H1 (cell line): ENCODE data around the gene MYO15A. TPM values are rescaled to one million over a fixed set of nuclear protein-coding genes. Genes with fewer than 3 reads are reported as not detected.

Experiments used
- CTCF ChIA-PET: fragments of 300-600 bp; sonication (Branson Sonifier 250); formaldehyde crosslinking; loops from one replicate; lab custom pipeline; 2021; ENCODE audit not compliant: partially characterized antibody; lab: Charles Lee
- POLR2A ChIA-PET: fragments of 300-600 bp; sonication (Branson Sonifier 250); formaldehyde crosslinking; loops from one replicate; lab custom pipeline; 2021; ENCODE audit warnings: inconsistent platforms; ENCODE audit not compliant: partially characterized antibody; lab: Charles Lee
- DNase-seq, 2 experiments: peaks; one replicate each; pipeline versions ENCODE4 v3.0.0 to v3.0.0-alpha.2; 2010 to 2022; ENCODE audit warnings: low spot score in 2 of 2, low read depth in 1 of 2, mixed read lengths in 1 of 2
- FAIRE-seq: peaks from 2 replicates; lab custom pipeline; 2011; peaks lifted over from hg19 to GRCh38; lab: Jason Lieb, UNC
- H2AFZ ChIP-seq: 2 replicates; pipeline ENCODE4 v1.8.1; 2012; ENCODE audit warnings: low read length, inconsistent platforms
- H2AK5ac ChIP-seq: 2 replicates; pipeline ENCODE4 v1.6.1; 2013; ENCODE audit warnings: low read depth, low read length
- H2BK120ac ChIP-seq: replicated peaks from 2 replicates; pipeline ENCODE3; 2013; ENCODE audit warnings: low read depth, low read length, inconsistent platforms
- H2BK12ac ChIP-seq: 2 replicates; pipeline ENCODE4 v1.6.1; 2013; ENCODE audit warnings: low read depth, low read length
- H2BK15ac ChIP-seq: 2 replicates; pipeline ENCODE4 v1.6.1; 2013; ENCODE audit warnings: low read length
- H2BK20ac ChIP-seq: 2 replicates; pipeline ENCODE4 v1.6.1; 2013; ENCODE audit warnings: low read length
- H2BK5ac ChIP-seq: 2 replicates; pipeline ENCODE4 v1.6.1; 2013; ENCODE audit warnings: low read depth, low read length
- H3K14ac ChIP-seq: 2 replicates; pipeline ENCODE4 v1.6.1; 2013; ENCODE audit warnings: inconsistent platforms; ENCODE audit not compliant: insufficient read length
- H3K18ac ChIP-seq: 2 replicates; pipeline ENCODE4 v1.6.1; 2013; ENCODE audit warnings: low read length; ENCODE audit errors: extremely low read depth
- H3K23ac ChIP-seq: 2 replicates; pipeline ENCODE4 v1.6.1; 2013; ENCODE audit warnings: inconsistent platforms; ENCODE audit not compliant: insufficient read length
- H3K23me2 ChIP-seq: 2 replicates; pipeline ENCODE4 v1.6.1; 2013; ENCODE audit warnings: low read depth, low read length
- H3K27ac ChIP-seq: 2 replicates; pipeline ENCODE4 v1.6.1; 2011; ENCODE audit warnings: low read depth, low read length, inconsistent platforms
- H3K27me3 ChIP-seq, 4 experiments: replicated peaks in 1 of 4; 1 replicate in 1 of 4; 2 replicates in 3 of 4; pipeline versions ENCODE4 v1.6.1 to v1.8.1; 2011 to 2013; ENCODE audit warnings: low read length in 3 of 4, mild to moderate bottlenecking in 3 of 4, inconsistent platforms in 2 of 4, mixed read lengths in 2 of 4, moderate library complexity in 1 of 4; ENCODE audit not compliant: control insufficient read depth in 3 of 4, insufficient read depth in 3 of 4; ENCODE audit errors: extremely low read depth in 1 of 4
- H3K36me3 ChIP-seq, 4 experiments: 2 replicates each; pipeline versions ENCODE4 v1.6.1 to v1.8.1; 2011 to 2013; ENCODE audit warnings: mild to moderate bottlenecking in 4 of 4, low read length in 3 of 4, moderate library complexity in 2 of 4, control low read depth in 1 of 4, inconsistent platforms in 1 of 4; ENCODE audit not compliant: insufficient read depth in 4 of 4, control insufficient read depth in 2 of 4
- H3K4ac ChIP-seq: replicated peaks from 2 replicates; pipeline ENCODE3; 2013; ENCODE audit warnings: low read length, low read depth, mixed read lengths, inconsistent platforms; ENCODE audit not compliant: insufficient read length
- H3K4me1 ChIP-seq, 4 experiments: replicated peaks in 1 of 4; 1 replicate in 1 of 4; 2 replicates in 3 of 4; pipeline versions ENCODE4 v1.6.1 to v1.8.1; 2011 to 2013; ENCODE audit warnings: low read length in 3 of 4, inconsistent platforms in 2 of 4, mixed read lengths in 1 of 4; ENCODE audit not compliant: insufficient read depth in 4 of 4, control insufficient read depth in 3 of 4
- H3K4me2 ChIP-seq, 2 experiments: 2 replicates each; pipeline versions ENCODE4 v1.6.1 to v1.8.1; 2011 to 2013; ENCODE audit warnings: low read depth in 2 of 2, low read length in 2 of 2, control low read depth in 1 of 2, inconsistent platforms in 1 of 2, mild to moderate bottlenecking in 1 of 2; ENCODE audit not compliant: insufficient read depth in 1 of 2
- H3K4me3 ChIP-seq, 4 experiments: fragments of 200-600, 300-600 bp in 1 of 4; sonication (generic), shearing (Covaris generic), sonication (Bioruptor Twin) in 1 of 4; 2 replicates each; pipeline versions ENCODE4 v1.5.1 to v1.8.1; 2011 to 2016; ENCODE audit warnings: low read length in 4 of 4, low read depth in 3 of 4, control low read depth in 2 of 4, inconsistent platforms in 2 of 4, mild to moderate bottlenecking in 2 of 4, mixed read lengths in 1 of 4, moderate library complexity in 1 of 4; ENCODE audit not compliant: insufficient read depth in 2 of 4; ENCODE audit errors: extremely low read depth in 1 of 4
- H3K56ac ChIP-seq: replicated peaks from 2 replicates; pipeline ENCODE3; 2013; ENCODE audit warnings: low read depth, mild to moderate bottlenecking, mixed read lengths, low read length, inconsistent platforms; ENCODE audit not compliant: insufficient read length
- H3K79me1 ChIP-seq: 2 replicates; pipeline ENCODE4 v1.6.1; 2013; ENCODE audit warnings: low read depth, low read length, control low read depth
- H3K79me2 ChIP-seq, 2 experiments: 2 replicates each; pipeline versions ENCODE4 v1.6.1 to v1.8.1; 2012 to 2013; ENCODE audit warnings: low read length in 2 of 2, mild to moderate bottlenecking in 2 of 2, inconsistent platforms in 1 of 2; ENCODE audit not compliant: insufficient read depth in 2 of 2, control insufficient read depth in 1 of 2
- H3K9ac ChIP-seq, 4 experiments: replicated peaks in 1 of 4; 1 replicate in 1 of 4; 2 replicates in 3 of 4; pipeline versions ENCODE4 v1.6.1 to v1.8.1; 2011 to 2013; ENCODE audit warnings: low read depth in 3 of 4, low read length in 3 of 4, control low read depth in 2 of 4, mild to moderate bottlenecking in 2 of 4, moderate library complexity in 2 of 4, inconsistent platforms in 1 of 4; ENCODE audit errors: extremely low read depth in 1 of 4
- H3K9me3 ChIP-seq, 2 experiments: 2 replicates each; pipeline versions ENCODE4 v1.6.1 to v1.8.1; 2012 to 2013; ENCODE audit warnings: mild to moderate bottlenecking in 2 of 2, moderate library complexity in 2 of 2, control low read depth in 1 of 2, inconsistent platforms in 1 of 2, low read depth in 1 of 2, low read length in 1 of 2, mixed read lengths in 1 of 2; ENCODE audit not compliant: insufficient read depth in 2 of 2
- H4K20me1 ChIP-seq, 2 experiments: replicated peaks in 1 of 2; 2 replicates each; pipeline versions ENCODE3 to v1.8.1; 2011 to 2013; ENCODE audit warnings: inconsistent platforms in 2 of 2, low read length in 2 of 2, mild to moderate bottlenecking in 1 of 2; ENCODE audit not compliant: insufficient read depth in 2 of 2, control insufficient read depth in 1 of 2
- H4K5ac ChIP-seq: 2 replicates; pipeline ENCODE4 v1.6.1; 2013; ENCODE audit warnings: low read length, low read depth, mixed read lengths, inconsistent platforms; ENCODE audit not compliant: insufficient read length
- H4K8ac ChIP-seq: 2 replicates; pipeline ENCODE4 v1.8.0; 2013; ENCODE audit warnings: mild to moderate bottlenecking, moderate library complexity, low read length, inconsistent platforms; ENCODE audit not compliant: insufficient read depth; ENCODE audit errors: extremely low read depth
- H4K91ac ChIP-seq: replicated peaks from 2 replicates; pipeline ENCODE3; 2013; ENCODE audit warnings: low read length, mixed read lengths, inconsistent platforms; ENCODE audit not compliant: insufficient read length
- CTCF ChIP-seq, 3 experiments: IDR thresholded peaks; 1 replicate in 2 of 3; 2 replicates in 1 of 3; pipeline versions ENCODE4 v1.5.1 to v1.6.1; 2011; ENCODE audit warnings: low read length in 3 of 3, mild to moderate bottlenecking in 3 of 3, inconsistent platforms in 2 of 3, low read depth in 1 of 3, moderate library complexity in 1 of 3; ENCODE audit not compliant: insufficient read depth in 1 of 3; ENCODE audit errors: control extremely low read depth in 1 of 3
- NANOG ChIP-seq: IDR thresholded peaks from 2 replicates; pipeline ENCODE4 v1.6.1; 2011; ENCODE audit warnings: low read length, low read depth, mild to moderate bottlenecking, inconsistent platforms; ENCODE audit not compliant: insufficient read depth, poor library complexity, severe bottlenecking
- NRF1 ChIP-seq: IDR thresholded peaks from 2 replicates; pipeline ENCODE4 v1.6.1; 2011; ENCODE audit warnings: mild to moderate bottlenecking, low read depth, low read length, improper control_type of control experiment
- RAD21 ChIP-seq, 2 experiments: IDR thresholded peaks in 1 of 2; conservative IDR thresholded peaks in 1 of 2; 2 replicates each; pipeline ENCODE4 v1.6.1; 2011; ENCODE audit warnings: low read depth in 2 of 2, low read length in 2 of 2, improper control_type of control experiment in 1 of 2, inconsistent platforms in 1 of 2, mild to moderate bottlenecking in 1 of 2, moderate library complexity in 1 of 2
- WGBS, 2 experiments: shearing (Covaris generic) in 1 of 2; methylation state at CpG; one replicate each; pipeline versions ENCODE4 v1.1.6 to v1.1.7; 2013 to 2015; ENCODE audit warnings: low lambda C conversion rate in 2 of 2, mixed read lengths in 2 of 2, inconsistent platforms in 1 of 2, low coverage in 1 of 2, missing lambda C conversion rate in 1 of 2; ENCODE audit not compliant: insufficient replicate concordance in 2 of 2, insufficient coverage in 1 of 2, insufficient read length in 1 of 2; ENCODE audit errors: extremely low coverage in 1 of 2, missing lambda C conversion rate in 1 of 2; 5-methylcytosine and 5-hydroxymethylcytosine counted together
- polyA plus RNA-seq, 7 experiments: library from polyadenylated mRNA; depleted of rRNA in 3 of 7; stranded (reverse) in 5 of 7; unstranded in 2 of 7; fragments of >200 nt in 5 of 7; fragments of 200-250 nt in 2 of 7; gene quantifications; 1 replicate in 5 of 7; 2 replicates in 1 of 7; 4 replicates in 1 of 7; pipeline versions ENCODE4 v1.2.1 to v1.2.3, GENCODE V29; 2011 to 2013; ENCODE audit warnings: missing spikeins in 2 of 7, mixed read lengths in 2 of 7
- total RNA-seq: library from RNA; stranded (reverse); fragmentation: NEBNext Ultra II Directional; extraction: Animal tissue kit (Norgen Biotek cat#: 25700); gene quantifications from 2 replicates; pipeline ENCODE4 v1.2.1, GENCODE V29; 2021

The MYO15A gene
- total and polyA plus RNA-seq, 2 of the 8 experiments (the other 6 are each of a cell fraction or from before 2014, with no cell fraction given): 1.6 to 4.2 TPM

GRCh38 chr17:18191967-18192366 is 83.4 kb downstream of the MYO15A start:
- Histone ChIP-seq H3K27ac (no peak overlapping the region), H2AK5ac (no peak overlapping the region), H3K4ac (no peak overlapping the region), H3K79me1 (peaks cover 33% of the 10 kb centered on the region), H4K8ac (no peak overlapping the region), H2BK12ac (no peak overlapping the region), H3K79me2 (peaks cover 31 to 84% of the 10 kb centered on the region in 2 experiments), H3K14ac (no peak overlapping the region), H3K4me2 (no peak overlapping the region), H4K91ac (no peak overlapping the region), H2AFZ (no peak overlapping the region), H4K20me1 (peaks cover 25 to 27% of the 10 kb centered on the region in 2 experiments), H3K56ac (no peak overlapping the region), H3K9ac (no peak overlapping the region), H3K9me3 (no peaks in the 10 kb centered on the region), H3K4me1 (peaks cover 0 to 3% (median 1%) of the 10 kb centered on the region in 4 experiments; a peak in 2 of 7 replicates), H2BK15ac (no peak overlapping the region), H2BK120ac (no peak overlapping the region), H4K5ac (no peak overlapping the region), H2BK20ac (no peak overlapping the region), H3K27me3 (no peaks in the 10 kb centered on the region), H3K18ac (no peak overlapping the region), H2BK5ac (no peak overlapping the region), H3K4me3 (no peak overlapping the region), H3K23ac (no peak overlapping the region), H3K23me2 (no peaks in the 10 kb centered on the region; the same call in 1 of the 2 replicates), H3K36me3 (peaks cover 11 to 37% (median 24%) of the 10 kb centered on the region in 4 experiments; a peak in 7 of 8 replicates)
- peak; percentile 38 to 56 (median 55) for TF ChIP-seq CTCF (IDR thresholded peaks at IDR 0.05; ENCODE audit: control extremely low read depth in 1 of 3, insufficient read depth in 1 of 3, low read depth in 1 of 3, low read length in 3 of 3)
- TF ChIP-seq RAD21 (IDR thresholded peaks at IDR 0.05 in 1 of 2, conservative IDR thresholded peaks at IDR 0.05 in 1 of 2; ENCODE audit: low read depth in 2 of 2, low read length in 2 of 2): peak; percentile 42 to 64; a peak in 3 of 4 replicates
- TF ChIP-seq NRF1: no peak
- no peak for TF ChIP-seq NANOG
- POLR2A ChIA-PET: interaction anchor here (0.5 to 4.8 kb wide), 4 partner anchors 9 to 105 kb away, joined by 3 to 20 read pairs (median 8); partner anchors contain the start of gene ALKBH5
- 79% methylated on average over 2 of the region's 2 CpGs; no CpG with 5 or more reads in 1 of the 2 experiments for WGBS, 2 experiments
- FAIRE-seq (no peak), DNase-seq (peak in 1 of 2 experiments; percentile 61)
- CTCF ChIA-PET: interaction anchor here (0.5 to 11.2 kb wide), 13 partner anchors 10 to 136 kb away, joined by 3 to 122 read pairs (median 7); no protein-coding TSS in a partner anchor
